ENCODE data around the gene DMRTB1.

DMRTB1 gene

DNA sequence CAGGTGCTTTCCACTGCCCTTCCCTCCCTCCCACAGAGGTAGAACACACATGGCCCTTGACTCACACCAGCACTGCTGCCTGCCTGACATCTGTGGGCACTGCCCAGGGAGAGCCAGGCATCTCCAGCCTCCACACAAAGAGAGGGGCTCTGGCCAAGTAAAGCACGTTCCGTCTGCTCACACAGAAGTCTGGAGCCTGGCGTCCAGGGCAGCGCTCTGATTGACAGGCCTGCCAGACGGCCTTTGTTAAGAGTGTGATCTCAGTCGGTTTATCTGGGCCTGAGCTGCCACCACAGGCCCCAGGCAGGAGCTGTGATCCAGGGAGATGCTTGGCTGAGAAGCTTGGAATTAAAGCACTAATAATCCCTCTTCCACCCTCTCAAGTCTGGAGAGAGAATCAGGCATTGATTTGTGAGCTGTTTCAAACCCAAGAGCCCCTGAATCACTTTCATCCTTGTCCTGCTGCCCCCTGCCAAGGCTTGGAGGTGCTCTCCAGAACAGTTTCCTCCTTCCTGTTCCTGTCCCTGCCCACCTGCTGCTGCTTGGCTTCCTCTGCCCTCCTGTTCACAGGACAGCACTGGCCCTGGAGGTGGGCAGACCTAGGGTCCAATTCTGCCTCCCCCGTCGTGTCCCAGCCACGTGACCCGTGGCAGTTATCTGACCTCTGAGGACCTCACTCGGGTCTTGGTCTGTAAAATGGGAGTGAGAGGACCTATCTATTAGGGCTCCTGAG is 3.7 kb downstream of the DMRTB1 start:
- DNase-seq (ENCODE audit: low read depth in 1 of 2, low spot score in 1 of 2) = no peak

DNA sequence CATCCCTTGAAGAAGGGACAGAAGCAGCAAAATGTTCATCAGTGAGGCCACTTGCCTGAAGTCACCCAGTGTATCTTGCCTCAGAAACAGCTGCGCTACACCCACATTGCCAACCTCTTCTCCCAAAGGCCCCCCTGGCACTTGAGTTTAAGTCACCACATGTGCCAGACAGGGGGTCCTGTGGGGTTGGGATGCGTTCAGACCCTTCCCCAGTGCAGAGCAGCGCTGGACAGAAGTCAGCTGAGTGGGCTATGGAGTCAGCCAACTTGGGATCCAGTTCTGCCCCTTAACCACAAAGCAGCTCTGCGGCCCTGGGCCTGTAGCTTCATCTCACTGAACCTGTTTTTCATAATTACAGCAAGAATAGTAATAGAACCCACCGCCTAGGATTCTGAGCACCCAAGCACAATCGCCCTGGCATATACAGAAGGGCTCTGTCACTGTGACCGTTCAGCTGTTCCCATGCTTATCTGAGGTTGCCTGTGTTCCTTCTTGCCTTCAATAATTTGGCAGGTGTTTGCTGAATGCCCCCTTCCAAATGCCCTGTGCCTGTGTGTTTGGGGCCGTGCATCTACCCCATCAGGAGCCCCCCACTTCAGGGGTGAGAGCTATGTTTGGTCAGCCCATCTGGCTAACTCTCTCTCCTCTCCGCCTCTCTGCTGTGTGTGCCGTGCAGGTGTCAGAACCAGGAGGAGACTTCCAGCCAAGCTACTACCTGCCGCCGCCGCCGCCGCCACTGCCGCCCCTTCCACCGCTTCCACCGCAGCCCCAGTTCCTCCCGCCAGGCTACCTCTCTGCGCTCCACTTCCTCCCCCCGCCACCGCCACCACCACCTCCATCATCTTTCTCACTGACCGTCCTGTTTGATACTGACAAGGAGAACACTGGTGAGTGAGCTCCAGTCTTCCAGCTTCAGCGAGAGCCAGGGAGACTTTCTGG is 5.0 kb downstream of the DMRTB1 start:
- no peak for DNase-seq (ENCODE audit: low read depth in 1 of 2, low spot score in 1 of 2)

DNA sequence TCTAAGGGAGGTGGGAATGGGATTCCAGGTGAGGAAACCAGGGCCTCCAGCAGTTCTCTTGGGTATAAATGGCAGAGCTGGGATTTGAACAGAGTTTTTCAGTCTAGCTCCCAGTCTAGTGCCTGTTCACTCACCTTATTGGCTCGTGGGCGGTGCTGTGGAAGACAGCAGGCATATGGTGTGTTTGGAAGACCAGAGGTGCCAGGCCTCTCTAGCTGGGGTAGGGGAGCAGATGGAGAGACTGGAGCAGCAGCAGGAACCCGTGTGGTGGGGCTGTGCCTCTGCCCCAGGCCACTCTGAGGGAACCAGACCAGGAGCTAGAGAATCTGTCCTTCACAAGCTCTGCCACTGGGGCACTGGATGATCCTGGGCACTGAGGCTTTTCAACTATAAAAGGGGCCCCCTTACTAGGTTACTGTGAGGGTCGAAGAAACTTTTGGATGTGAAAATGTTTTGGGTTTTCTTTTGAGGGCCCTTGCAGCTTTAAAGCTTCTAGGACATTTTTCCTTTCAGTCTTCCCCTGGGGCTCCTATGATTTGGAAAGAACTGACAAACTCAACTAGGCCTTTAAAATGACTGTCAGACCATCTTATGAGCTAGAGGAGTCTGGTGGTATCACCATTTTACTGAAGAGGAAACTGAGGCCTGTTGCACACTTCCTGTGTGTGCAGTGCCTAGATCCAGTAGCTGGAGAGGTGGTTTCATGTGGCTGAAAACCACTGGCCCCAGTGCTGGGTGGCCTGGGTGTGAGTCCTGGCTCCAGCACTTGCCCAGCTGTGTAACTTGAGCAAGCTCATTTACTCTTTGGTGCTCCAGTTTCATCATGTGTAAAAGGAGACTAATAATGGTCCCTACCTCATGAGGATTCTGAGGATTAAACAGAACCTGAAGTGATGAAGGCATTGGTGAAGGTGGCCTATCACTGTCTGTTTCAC is 6.1 kb downstream of the DMRTB1 start:
- DNase-seq (ENCODE audit: low read depth in 1 of 2, low spot score in 1 of 2) = no peak

DNA sequence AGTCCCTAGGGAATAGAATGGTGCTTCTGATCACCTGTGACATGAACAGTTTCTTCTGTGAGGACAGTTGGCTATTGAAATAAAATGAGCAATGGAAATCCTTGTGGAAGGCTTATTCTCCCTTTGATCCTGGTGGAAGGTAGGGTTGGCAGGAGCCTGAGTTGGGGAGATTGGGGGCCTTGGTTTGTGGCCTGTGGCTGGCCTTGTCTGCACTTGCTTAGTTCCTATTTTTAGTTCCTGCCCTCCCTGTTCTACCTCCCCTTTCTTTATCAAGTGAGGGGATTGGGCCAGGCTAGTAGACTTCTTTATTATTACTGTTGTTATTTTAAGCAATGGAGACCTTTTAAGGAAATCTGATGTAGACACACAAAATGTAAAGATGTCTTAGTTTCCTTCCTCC is 8.2 kb downstream of the DMRTB1 start:
- no peak for DNase-seq (ENCODE audit: low read depth in 1 of 2, low spot score in 1 of 2)

DNA sequence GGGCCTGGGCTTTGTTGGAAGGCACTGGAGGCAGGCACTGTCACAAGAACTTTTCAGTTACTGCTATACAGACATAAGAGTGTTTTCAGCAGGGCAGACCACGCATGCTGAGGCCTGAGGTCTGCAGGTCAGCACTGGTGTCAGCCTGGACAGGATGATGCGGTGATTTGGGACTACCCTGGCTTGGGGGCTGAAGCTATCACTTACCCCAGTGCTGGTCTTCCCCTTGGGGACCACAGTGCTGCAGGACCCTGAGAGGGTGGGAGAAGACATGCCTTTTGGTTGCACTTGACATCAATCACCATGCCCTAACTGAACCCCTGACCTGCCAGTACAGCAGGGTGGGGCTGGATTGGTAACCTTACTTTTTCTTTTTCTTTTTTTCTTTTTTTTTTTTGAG is 9.2 kb downstream of the DMRTB1 start:
- no peak for DNase-seq (ENCODE audit: low read depth in 1 of 2, low spot score in 1 of 2)

DNA sequence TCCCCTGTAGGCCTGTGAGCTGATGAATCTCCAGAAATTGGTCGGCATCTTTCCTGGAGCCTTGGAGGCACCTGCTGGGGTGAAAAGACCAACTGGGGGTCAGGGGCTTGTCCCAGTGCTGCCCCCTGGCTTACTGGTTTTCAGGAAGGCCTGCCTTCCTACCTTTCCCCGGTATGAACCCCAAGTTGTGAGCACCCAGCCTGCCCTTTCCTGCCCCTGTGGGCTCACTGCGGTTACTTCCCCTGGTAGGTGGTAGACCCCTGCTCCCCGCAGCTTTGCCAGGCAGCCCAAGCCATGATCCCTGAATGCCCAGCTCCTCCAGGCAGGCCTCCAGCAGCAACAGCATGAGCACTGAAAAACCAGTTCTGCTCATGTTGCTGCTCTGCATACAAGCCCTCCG is 10.2 kb downstream of the DMRTB1 start:
- no peak for DNase-seq (ENCODE audit: low read depth in 1 of 2, low spot score in 1 of 2)

DNA sequence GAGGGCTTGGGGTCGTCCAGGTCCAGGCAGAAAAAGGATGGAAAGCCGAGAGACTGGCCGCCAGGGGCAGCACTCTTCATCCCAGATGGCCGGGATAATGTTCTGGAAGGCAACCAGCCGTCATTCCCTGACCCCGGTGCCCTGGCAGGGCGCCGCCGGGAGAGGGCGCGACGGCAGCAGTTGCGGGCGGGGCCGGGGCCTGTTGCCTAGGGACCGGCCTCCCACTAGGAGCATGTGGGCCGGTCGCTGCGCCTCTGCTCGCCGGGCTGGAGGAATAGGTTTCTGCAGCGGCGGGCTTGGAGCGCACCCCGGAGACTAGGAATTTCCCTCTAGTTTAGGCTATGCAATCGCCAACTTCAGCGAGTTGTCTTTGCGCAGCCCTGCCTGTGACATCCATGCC is 11.0 kb downstream of the DMRTB1 start:
- DNase-seq (ENCODE audit: low read depth in 1 of 2, low spot score in 1 of 2) = no peak

DNA sequence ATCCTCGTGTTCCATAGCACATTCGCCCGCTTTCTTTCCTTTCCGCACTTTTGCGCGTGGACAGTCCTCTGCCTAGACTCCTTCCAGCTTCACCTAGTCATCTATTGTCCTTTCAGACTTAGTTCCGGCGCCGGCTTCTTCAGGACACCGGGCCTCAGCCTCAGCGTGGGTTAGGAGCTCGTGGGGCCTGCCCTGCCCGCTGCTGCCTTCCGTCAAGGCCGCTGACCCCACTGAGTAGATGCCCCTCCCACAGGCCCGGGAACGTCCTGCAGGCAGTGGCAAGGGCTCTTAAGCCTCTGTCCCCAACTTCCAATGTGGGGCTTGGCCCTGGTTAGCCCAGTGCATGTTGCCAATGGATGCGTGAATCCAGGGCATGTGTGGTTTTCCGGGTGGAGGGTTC is 11.4 kb downstream of the DMRTB1 start:
- no peak for DNase-seq (ENCODE audit: low read depth in 1 of 2, low spot score in 1 of 2)

DNA sequence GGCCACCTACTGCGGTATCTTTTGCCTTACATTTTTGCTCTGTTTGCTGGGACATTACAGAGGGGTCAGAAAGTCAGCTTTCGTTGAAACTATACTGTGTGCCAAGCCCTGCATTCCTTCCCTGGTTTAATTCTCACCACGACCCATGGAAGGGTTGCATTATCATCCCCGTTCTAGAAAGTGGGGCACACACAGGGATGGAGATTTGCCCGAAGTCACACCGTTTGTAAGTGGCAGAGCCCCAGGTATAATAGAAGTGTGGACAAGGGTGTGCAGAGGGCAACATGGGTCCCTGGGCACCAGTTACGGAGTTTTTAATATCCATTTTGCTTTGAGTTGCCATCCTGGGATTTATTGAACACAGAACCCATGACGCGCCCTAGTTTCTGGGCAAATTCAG is 11.8 kb downstream of the DMRTB1 start:
- no peak for DNase-seq (ENCODE audit: low read depth in 1 of 2, low spot score in 1 of 2)

DNA sequence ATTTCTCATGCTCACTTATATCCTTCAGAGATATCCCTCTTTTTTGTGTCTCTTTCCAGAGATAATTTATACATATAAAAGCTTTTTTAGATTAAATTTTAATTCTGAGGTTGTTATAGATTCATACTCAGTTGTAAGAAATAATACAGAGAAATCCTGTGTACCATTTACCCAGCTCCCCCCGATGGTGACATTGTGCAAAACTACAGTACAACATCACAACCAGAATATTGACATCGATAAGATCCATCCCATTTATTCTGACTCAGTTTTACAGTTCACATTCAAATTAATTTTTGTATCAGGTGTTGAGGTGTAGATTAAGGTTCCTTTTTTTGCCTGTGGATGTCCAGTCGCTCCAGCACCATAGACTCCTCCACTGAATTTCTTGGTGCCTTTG is 14.3 kb downstream of the DMRTB1 start:
- no peak for DNase-seq (ENCODE audit: low read depth in 1 of 2, low spot score in 1 of 2)

DNA sequence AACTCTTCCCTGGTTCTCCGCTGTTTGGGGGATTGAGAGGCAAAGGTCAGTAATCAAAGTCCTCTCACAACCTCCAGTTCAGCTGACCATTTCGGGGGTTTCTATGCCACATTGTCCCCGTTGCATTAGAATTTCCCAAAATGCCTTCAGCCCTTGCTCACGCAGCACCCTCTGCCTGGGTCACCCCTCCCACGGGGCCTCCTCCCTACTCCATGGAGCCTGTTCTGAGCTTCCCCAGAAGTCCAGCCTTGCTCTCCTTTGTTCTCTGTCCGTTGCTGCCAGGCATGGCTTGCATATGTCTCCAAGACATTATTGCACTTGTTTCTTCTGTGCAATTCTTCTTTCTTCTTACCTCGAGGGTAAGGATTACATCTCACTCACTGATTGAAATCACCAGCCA is 16.5 kb downstream of the DMRTB1 start:
- no peak for DNase-seq (ENCODE audit: low read depth in 1 of 2, low spot score in 1 of 2)

DNA sequence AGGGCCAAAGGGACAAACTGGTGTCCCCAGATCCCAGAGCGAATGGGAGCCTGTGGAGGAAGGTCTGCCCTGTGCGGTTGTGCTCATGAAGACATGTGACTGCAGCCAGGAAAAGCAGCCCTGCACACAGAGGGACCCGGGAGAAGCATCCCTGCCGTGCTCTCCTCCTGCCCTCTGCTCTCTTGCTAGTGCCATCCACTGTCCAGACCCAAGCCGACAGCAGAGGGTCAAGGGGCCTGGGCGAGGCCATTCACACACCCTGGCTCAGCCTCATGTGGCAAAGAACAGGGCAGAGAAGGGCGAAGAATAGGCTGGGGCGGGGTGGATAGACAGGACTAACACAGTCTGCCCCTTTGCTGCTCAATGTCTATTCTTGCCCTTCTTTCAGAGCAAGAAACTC is 17.4 kb downstream of the DMRTB1 start:
- DNase-seq (ENCODE audit: low read depth in 1 of 2, low spot score in 1 of 2) = no peak

DNA sequence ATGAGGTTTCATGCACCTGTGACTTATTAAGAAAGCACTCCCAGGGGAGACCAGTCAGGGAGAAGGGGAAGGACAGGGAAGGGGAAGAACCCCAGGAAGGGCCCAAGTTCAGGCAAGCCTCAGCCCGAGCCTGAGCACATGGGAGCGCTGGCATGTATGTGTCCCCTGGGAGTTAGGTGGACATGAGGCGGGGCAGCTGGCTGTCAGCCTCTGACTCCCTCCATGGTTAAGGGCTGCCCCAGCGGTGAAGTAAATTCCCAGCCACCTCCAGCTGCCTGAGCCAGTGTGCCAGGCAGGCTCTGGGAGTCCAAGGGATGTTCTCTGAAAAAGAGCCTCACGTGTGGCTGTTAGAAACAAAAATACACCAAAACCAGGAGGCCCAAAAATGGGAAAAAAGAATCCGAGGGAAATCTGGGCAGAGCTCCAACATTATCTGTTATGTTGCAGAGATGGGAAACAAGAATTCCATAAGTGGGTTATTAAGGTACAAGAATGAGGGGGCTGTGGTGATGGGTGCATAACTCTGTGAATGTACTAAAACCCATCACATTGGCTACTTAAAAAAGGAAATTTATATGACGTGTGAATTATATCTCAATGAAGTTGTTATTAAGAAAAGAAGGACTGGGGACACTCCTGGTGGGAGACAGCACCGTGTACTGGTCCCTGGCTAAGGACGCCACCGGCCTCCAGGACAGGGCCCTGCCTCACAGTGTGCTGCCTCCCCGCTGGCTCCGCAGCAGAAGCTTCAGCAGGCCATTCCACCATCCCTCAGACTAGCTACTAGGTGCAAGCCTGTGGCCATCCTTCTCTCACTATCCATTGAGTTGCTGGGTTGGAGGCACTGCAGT is 18.7 kb downstream of the DMRTB1 start:
- DNase-seq (ENCODE audit: low read depth in 1 of 2, low spot score in 1 of 2) = no peak

DNA sequence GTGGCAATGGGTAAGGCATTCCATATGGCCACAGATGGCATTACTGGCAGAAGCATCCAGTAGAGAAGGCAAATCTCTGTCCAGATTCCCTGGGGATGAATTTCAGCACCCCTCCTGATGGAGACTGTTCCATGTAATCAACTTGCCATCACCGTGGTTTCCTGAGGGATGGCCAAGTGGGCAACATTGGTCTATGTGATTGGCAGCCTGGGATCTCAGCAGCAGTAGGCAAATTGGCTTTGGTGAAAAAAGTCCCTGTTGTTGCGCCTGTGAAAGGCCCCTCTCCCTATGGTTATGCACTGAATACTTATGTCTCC is 19.3 kb downstream of the DMRTB1 start:
- DNase-seq (ENCODE audit: low read depth in 1 of 2, low spot score in 1 of 2) = no peak

DNA sequence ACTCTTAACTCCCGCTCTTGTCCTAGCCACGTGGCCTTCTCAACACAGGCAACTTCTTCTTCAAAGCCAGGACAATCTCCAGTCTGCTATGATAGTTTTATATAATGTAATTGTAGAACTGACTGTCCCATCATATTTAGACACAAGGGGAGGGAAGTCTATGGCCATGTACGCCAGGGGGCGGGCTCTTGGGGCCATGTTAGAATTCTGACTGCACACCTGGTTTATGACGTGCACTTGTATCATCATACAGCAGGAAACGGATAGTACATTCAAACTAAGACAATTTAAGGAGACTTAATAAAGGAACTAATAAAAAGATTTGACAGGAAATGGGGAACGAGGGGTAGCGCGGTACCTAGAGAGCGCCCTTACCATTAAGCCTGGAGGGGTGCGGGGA is 21.5 kb downstream of the DMRTB1 start:
- no peak for DNase-seq (ENCODE audit: low read depth in 1 of 2, low spot score in 1 of 2)

DNA sequence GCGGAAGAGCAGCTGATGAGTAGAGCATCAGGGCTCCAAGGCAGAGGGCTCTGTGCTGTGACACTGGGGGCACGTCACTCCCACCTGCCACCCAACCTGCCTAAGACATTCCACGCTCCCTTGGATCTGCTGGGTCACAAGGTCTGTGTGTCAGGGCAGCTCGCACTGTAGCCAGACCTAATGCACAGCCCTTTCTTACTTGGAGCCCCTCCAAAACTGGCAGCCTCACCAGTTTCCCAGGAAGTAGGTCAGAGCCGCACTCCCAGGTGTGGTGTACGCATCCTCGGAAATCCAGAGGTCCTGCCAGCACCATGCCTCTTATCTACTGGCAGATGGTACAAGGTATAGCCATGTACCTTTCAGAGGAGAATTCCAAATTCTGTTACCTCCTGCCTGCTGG is 22.3 kb downstream of the DMRTB1 start:
- DNase-seq (ENCODE audit: low read depth in 1 of 2, low spot score in 1 of 2) = no peak

DNA sequence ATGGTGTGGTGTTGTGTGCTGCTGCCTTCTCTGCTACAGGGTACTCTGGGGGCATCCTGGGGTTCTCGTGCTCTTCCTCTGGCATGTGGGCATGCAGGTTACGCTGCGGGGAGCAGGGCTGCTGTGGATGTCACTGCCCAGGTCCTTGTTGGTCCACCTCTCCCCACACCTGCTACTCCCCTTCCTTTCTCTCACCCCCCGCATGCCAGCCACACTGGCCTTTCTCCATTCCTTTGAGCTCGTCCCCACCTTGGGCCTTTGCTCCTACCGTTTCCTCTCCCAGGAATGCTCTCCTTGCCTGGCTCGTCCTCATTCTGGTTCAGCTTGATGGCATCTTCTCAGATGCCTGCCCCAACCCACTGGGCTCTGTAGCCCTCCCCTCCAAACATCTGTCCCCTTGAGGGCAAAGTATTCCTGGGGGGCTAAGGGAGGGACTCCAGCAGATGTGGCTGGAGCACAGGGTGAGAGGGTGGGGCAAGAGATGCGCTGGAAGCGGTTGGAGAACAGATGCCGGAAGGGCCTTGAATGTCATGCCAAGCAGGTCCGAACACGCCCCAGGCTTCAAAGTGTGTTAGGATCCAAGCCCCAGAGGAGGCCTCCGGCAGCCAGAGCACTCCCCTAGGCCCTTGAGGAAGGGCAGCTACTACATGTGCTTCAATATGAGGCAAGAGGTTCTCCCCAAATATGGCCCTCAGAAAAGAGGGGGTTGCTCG is 23.4 kb downstream of the DMRTB1 start:
- no peak for DNase-seq (ENCODE audit: low read depth in 1 of 2, low spot score in 1 of 2)

DNA sequence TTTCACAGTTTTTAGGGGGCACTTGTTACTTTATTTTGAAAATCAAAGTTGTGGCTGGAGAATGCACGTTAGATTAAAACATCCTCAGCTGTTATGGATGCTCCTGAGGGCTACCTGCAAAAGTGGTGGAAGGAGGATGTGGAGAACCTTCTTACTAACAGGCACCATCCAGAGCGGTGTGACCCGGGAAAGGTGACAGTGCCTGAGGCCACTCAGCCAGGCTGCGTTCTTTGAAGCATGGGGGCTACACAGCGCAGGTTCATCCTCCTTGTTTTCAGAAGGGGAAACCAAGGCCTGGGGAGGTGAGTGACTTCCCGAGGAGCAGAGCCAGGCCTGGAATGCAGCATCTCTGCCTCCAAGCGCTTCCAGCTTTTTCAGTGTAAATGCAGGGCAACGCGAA is 24.0 kb downstream of the DMRTB1 start:
- no peak for DNase-seq (ENCODE audit: low read depth in 1 of 2, low spot score in 1 of 2)

DNA sequence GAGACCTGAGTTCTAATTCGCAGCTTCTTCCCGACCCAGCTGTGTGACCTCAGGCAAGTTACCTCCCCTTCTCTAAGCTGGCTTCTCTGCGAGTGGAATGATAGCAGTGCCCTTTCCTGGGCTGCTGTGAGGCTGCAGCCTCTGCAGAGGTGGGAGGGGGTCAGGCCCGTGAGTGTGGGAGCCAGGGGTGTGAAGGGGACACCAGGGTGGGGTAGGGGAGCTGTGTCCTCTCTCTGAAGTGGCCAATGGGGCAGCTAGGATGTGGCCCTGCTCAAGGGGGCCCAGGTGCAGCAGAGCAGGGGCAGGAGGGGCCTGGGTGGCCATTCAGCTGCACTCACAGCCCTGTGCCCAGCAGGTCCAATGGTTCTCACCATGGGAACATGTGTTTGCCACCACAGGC is 24.5 kb downstream of the DMRTB1 start:
- no peak for DNase-seq (ENCODE audit: low read depth in 1 of 2, low spot score in 1 of 2)
